K562 (cell line): Measurements from ENCODE around the gene GRIK2.

Experiments used
- BMI1 ChIP-seq: fragments of 150-350 bp; IDR thresholded peaks from 2 replicates; pipeline ENCODE4 v1.6.1; 2014; ENCODE audit warnings: low read length
- CTBP1 ChIP-seq: fragments of 450-650 bp; IDR thresholded peaks from 2 replicates; pipeline ENCODE4 v1.6.1; 2016; ENCODE audit warnings: borderline replicate concordance
- FOXM1 ChIP-seq, 2 experiments: fragments of 450-650 bp in 1 of 2; sonication (generic) in 1 of 2; formaldehyde crosslinking in 1 of 2; IDR thresholded peaks; 2 replicates each; pipeline versions ENCODE4 v1.6.1 to v1.9.0; 2017 to 2022; ENCODE audit warnings: low read depth in 2 of 2, mild to moderate bottlenecking in 2 of 2, missing genetic modification reagents in 1 of 2, moderate library complexity in 1 of 2
- HDAC2 ChIP-seq: fragments of 450-650 bp; IDR thresholded peaks from 2 replicates; pipeline ENCODE4 v1.6.1; 2016; ENCODE audit warnings: mild to moderate bottlenecking
- SP1 ChIP-seq: sonication (generic); formaldehyde crosslinking; IDR thresholded peaks from 2 replicates; pipeline ENCODE4 v1.8.1; 2022; ENCODE audit warnings: mild to moderate bottlenecking, missing genetic modification reagents
- ZFP36 ChIP-seq: fragments of 150-350 bp; IDR thresholded peaks from 2 replicates; pipeline ENCODE4 v1.6.1; 2018; ENCODE audit warnings: low read length, low read depth; ENCODE audit not compliant: partially characterized antibody
- ZNF431 ChIP-seq: sonication (generic); formaldehyde crosslinking; IDR thresholded peaks from 2 replicates; pipeline ENCODE4 v1.8.0; 2022; ENCODE audit warnings: mild to moderate bottlenecking, missing genetic modification reagents
- TF ChIP-seq, protein P1 (sequence below), 3 experiments: IDR thresholded peaks in 2 of 3; conservative IDR thresholded peaks in 1 of 3; 2 replicates each; pipeline ENCODE4 v1.5.1; 2011 to 2012; ENCODE audit warnings: low read length in 3 of 3, mild to moderate bottlenecking in 3 of 3, control low read depth in 2 of 3, improper control_type of control experiment in 1 of 3, inconsistent platforms in 1 of 3, low read depth in 1 of 3, mixed read lengths in 1 of 3, moderate library complexity in 1 of 3; ENCODE audit not compliant: insufficient read depth in 2 of 3
- TF ChIP-seq, protein P2 (sequence below), 2 experiments: fragments of 450-650 bp in 1 of 2; sonication (generic) in 1 of 2; formaldehyde crosslinking in 1 of 2; IDR thresholded peaks in 1 of 2; conservative IDR thresholded peaks in 1 of 2; 2 replicates each; pipeline versions ENCODE4 v1.6.1 to v1.8.1; 2016 to 2023; ENCODE audit warnings: mild to moderate bottlenecking in 2 of 2, moderate library complexity in 2 of 2, inconsistent platforms in 1 of 2, missing genetic modification reagents in 1 of 2

DNA sequence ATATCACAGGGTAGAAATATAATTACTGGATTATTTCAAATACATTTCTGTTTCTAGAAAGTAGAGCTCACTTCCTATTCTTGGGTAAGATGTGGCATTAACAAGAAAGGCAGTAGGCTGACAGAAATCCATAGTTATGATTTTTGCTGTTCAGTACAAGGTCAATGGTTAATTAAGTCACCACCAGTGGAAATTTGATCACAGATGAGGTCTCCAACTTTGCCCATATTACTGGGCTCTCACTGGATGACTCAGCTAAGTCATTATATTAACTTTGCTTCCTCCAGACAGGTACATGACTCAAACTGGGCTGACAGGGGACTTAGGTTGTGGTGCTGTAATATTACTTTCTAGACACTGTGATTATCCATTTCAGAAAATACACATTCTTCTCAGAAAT, 212.4 kb downstream of the GRIK2 start:
- TF ChIP-seq HDAC2 (no peak), SP1 (CRISPR knock-in tag) (no peak), ZNF431 (CRISPR knock-in tag) (no peak), BMI1 (no peak), FOXM1 (IDR thresholded peaks at IDR 0.05; ENCODE audit: low read depth) (no peak), FOXM1 (CRISPR knock-in tag; IDR thresholded peaks at IDR 0.05; ENCODE audit: low read depth) (no peak), CTBP1 (no peak), ZFP36 (no peak)
- TF ChIP-seq, protein P1, sequence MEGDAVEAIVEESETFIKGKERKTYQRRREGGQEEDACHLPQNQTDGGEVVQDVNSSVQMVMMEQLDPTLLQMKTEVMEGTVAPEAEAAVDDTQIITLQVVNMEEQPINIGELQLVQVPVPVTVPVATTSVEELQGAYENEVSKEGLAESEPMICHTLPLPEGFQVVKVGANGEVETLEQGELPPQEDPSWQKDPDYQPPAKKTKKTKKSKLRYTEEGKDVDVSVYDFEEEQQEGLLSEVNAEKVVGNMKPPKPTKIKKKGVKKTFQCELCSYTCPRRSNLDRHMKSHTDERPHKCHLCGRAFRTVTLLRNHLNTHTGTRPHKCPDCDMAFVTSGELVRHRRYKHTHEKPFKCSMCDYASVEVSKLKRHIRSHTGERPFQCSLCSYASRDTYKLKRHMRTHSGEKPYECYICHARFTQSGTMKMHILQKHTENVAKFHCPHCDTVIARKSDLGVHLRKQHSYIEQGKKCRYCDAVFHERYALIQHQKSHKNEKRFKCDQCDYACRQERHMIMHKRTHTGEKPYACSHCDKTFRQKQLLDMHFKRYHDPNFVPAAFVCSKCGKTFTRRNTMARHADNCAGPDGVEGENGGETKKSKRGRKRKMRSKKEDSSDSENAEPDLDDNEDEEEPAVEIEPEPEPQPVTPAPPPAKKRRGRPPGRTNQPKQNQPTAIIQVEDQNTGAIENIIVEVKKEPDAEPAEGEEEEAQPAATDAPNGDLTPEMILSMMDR (IDR thresholded peaks at IDR 0.05 in 2 of 3, conservative IDR thresholded peaks at IDR 0.05 in 1 of 3; ENCODE audit: insufficient read depth in 2 of 3, low read depth in 1 of 3, low read length in 3 of 3), result no peak
- TF ChIP-seq, protein P2, sequence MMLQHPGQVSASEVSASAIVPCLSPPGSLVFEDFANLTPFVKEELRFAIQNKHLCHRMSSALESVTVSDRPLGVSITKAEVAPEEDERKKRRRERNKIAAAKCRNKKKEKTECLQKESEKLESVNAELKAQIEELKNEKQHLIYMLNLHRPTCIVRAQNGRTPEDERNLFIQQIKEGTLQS (IDR thresholded peaks at IDR 0.05), result no peak
- TF ChIP-seq, protein P2 (CRISPR knock-in tag; conservative IDR thresholded peaks at IDR 0.05), result no peak
